ENCODE measurements around the gene PTPRA.

DNA sequence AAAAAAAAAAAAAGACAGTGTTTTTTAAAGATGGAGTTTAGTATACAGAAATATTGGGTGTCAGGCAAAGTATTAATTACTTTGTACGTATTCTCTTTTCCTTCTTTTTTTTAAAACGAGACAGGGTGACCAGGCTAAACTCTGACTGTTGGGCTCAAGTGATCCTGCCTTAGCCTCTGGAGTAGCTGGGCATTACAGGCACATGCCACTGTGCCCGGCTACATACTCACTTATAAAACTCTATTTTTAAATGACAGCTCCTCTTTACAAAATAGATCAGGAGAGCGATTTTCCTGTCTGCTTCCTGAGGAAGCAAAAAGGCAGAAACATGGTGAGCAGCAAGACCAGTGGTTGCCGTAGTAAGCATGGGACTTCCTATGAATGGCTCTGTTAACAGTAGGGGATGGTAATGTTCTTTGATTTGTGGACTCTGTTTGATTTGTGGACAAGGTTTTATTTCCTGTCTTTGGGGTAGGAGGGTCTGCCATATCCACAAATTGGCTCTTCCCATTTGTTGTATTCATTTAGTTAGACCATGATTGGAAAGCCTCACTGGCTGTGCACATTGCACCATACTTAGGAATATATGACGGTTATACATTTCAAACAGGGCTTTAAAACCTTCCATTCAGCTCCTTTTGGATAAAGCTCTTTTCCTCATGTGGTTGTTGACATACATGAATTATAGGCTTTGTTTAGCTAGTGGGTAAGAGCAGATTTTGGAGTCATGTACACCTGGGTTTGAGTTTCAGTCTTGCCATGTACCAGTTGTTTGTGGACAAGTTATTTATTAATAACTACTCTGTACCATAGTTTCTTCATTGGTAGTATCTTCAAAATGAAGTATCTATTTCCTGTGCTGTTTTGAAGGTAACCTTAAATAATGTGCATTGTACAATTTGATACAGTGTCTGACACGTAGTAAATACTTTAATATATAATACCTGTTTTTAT is 45.1 kb downstream of the PTPRA start:
- TF ChIP-seq POLR2A (IDR thresholded peaks at IDR 0.05; ENCODE audit: low read depth, low read length) (no peak), TAF1 (IDR thresholded peaks at IDR 0.05; ENCODE audit: borderline replicate concordance, low read depth, low read length) (no peak), POLR2AphosphoS5 (IDR thresholded peaks at IDR 0.05; ENCODE audit: low read depth, low read length) (no peak)

Data from GM12892 (cell line).